Heart left ventricle (tissue), 16 donors: ENCODE results near the gene NOTUM. TPM values are rescaled to one million over a fixed set of nuclear protein-coding genes. Genes with fewer than 3 reads are reported as not detected.
"Not testable (repeated sequence)": the region's sequence is repeated elsewhere in the genome, so short reads cannot be mapped to it uniquely, and the experiment has no call there.

Source experiments
- ATAC-seq, 4 donors: fragments of 200-7000 bp; cut with Tn5 transposase; one replicate each; pipeline ENCODE4 v1.9.1; 2020 to 2022; ENCODE audit warnings: moderate library complexity in 4 of 4, mild to moderate bottlenecking in 3 of 4, moderate number of reproducible peaks in 1 of 4
- DNase-seq, 5 donors: peaks; one replicate each; pipeline ENCODE4 v3.0.0-alpha.2; 2020
- H3K27ac ChIP-seq, 12 donors: fragments of 200-600 bp; sonication (generic) in 4 of 12; one replicate each; pipeline versions ENCODE4 v1.5.0 to v1.8.0; 2016 to 2022; ENCODE audit warnings: mild to moderate bottlenecking in 2 of 12
- H3K27me3 ChIP-seq, 9 donors: fragments of 200-600 bp; sonication (generic) in 2 of 9; one replicate each; pipeline versions ENCODE4 v1.5.1 to v1.8.0; 2016 to 2022; ENCODE audit warnings: mild to moderate bottlenecking in 3 of 9
- H3K36me3 ChIP-seq, 9 donors: fragments of 200-600 bp; sonication (generic) in 2 of 9; one replicate each; pipeline versions ENCODE4 v1.5.0 to v1.8.0; 2018 to 2022; ENCODE audit warnings: mild to moderate bottlenecking in 2 of 9
- H3K4me1 ChIP-seq, 12 donors: fragments of 200-600 bp; sonication (generic) in 4 of 12; one replicate each; pipeline versions ENCODE4 v1.5.0 to v1.8.0; 2016 to 2022; ENCODE audit warnings: mild to moderate bottlenecking in 3 of 12
- H3K4me3 ChIP-seq, 12 donors: fragments of 200-600 bp; sonication (generic) in 4 of 12; one replicate each; pipeline versions ENCODE4 v1.5.0 to v1.8.0; 2017 to 2022; ENCODE audit warnings: mild to moderate bottlenecking in 9 of 12, moderate library complexity in 4 of 12
- H3K9me3 ChIP-seq, 12 donors: fragments of 200-600 bp; sonication (generic) in 4 of 12; one replicate each; pipeline versions ENCODE4 v1.5.0 to v1.8.0; 2016 to 2022; ENCODE audit warnings: mild to moderate bottlenecking in 1 of 12
- CTCF ChIP-seq, 12 donors: fragments of 200-600 bp; sonication (generic) in 4 of 12; IDR thresholded peaks; one replicate each; pipeline versions ENCODE4 v1.5.0 to v1.8.0; 2018 to 2022; ENCODE audit warnings: antibody characterized with exemption in 12 of 12, mild to moderate bottlenecking in 5 of 12
- POLR2A ChIP-seq, 2 donors: fragments of 450-650 bp; IDR thresholded peaks; one replicate each; pipeline ENCODE4 v1.6.1; 2017; ENCODE audit warnings: antibody characterized with exemption in 2 of 2, mild to moderate bottlenecking in 2 of 2, moderate library complexity in 2 of 2
- WGBS, 4 donors: extraction: QIAGEN DNeasy Blood & Tissue Kit in 2 of 4; methylation state at CpG; one replicate each; pipeline versions ENCODE4 v1.1.5 to v1.1.7; 2013 to 2018; 5-methylcytosine and 5-hydroxymethylcytosine counted together
- intact Hi-C, 10 donors: fragments of 100-400 bp; cut with DNase I; formaldehyde crosslinking; loops; one replicate each; pipeline versions ENCODE4 v1.11.1 to v1.14.2; 2022
- polyA plus RNA-seq, 2 donors: library from polyadenylated mRNA; stranded (reverse); fragments of 200-250 nt; gene quantifications; one replicate each; pipeline ENCODE4 v1.2.3, GENCODE V29; 2013
- total RNA-seq, 9 donors: library from RNA; depleted of rRNA in 2 of 9; stranded (reverse); fragments of >200 nt in 2 of 9; fragmentation: NEBNext Ultra II Directional in 3 of 9; extraction: Animal tissue kit (Norgen Biotek cat#: 25700) in 3 of 9; gene quantifications; one replicate each; pipeline versions ENCODE4 v1.1.0 to v1.2.4, GENCODE V29; 2016 to 2023
- donor health status: ischemic (EF 13 %, LVEDD 7.1; RV severe dilation, severe dysfunction).
- donor health status: healthy with polysubstance abuse.
- donor health status: DM: no; HTN: yes; CAD: no.
- donor health status: DM: no; HTN: no; CAD: no.
- donor health status: ischemic (EF 25% LVEDD 6.9; RV normal size, moderate dysfunction).
- donor health status: ischemic (EF 25% LVEDD 5.7; RV mildly dilated, moderate dysfunction).
- donor health status: healthy.
- donor health status: DM: yes; HTN: yes; CAD: no.
- donor health status: ischemic (EF 35%, LVEDD 5.7; RV mildly dilated, moderate dysfunction).
- donor health status: nonischemic (EF 11% LVEDD 7.7; RV severe dilation, severe dysfunction).
- donor health status: DM: yes; HTN: yes; CAD: no.
- donor health status: PGD.
- donor health status: ischemic (EF 29% LVEDD 5.4; RV normal size, mild dysfunction).
- donor health status: nonischemic (EF 23%, LVEDD 6.1; RV moderate dilation, normal function).

The NOTUM gene
- total and polyA plus RNA-seq, 11 donors, result 0.25 to 1.6 (median 0.56) TPM; not detected in 3

GRCh38 chr17:81920612-81921536 lies 40.1 kb downstream of the NOTUM start:
- H3K9me3 ChIP-seq, result no peaks in the 10 kb centered on the region
- H3K36me3 ChIP-seq, result peaks cover 0 to 40% (median 29%) of the 10 kb centered on the region in 9 donors
- no peaks in the 10 kb centered on the region for H3K27me3 ChIP-seq
- DNase-seq (no peak), ATAC-seq (no peak)
- H3K4me1 ChIP-seq, result peaks cover 16 to 92% (median 53%) of the 10 kb centered on the region in 12 donors
- no peak for TF ChIP-seq POLR2A (IDR thresholded peaks at IDR 0.05)
- no peak for TF ChIP-seq CTCF (IDR thresholded peaks at IDR 0.05)
- WGBS, 4 donors, result 84 to 91% (median 87%) methylated on average over 30 to 33 of the region's 33 CpGs
- intact Hi-C loops, result loop anchor here in 1 of 10 donors (5.0 kb wide), 1 partner anchor 39 kb away; no protein-coding TSS in a partner anchor
- peak overlapping the region in 1 of 12 donors; percentile 0 for H3K4me3 ChIP-seq
- H3K27ac ChIP-seq, result peak overlapping the region in 1 of 12 donors; percentile 86

- no peaks in the 10 kb centered on the region for H3K9me3 ChIP-seq
- H3K4me3 ChIP-seq, result no peak overlapping the region
- H3K27ac ChIP-seq, result peak overlapping the region in 3 of 12 donors; percentile 16 to 80 (median 79)
- peaks cover 0 to 59% (median 46%) of the 10 kb centered on the region in 9 donors for H3K36me3 ChIP-seq
- no peak for ATAC-seq
- no peak for TF ChIP-seq CTCF (IDR thresholded peaks at IDR 0.05)
- no peak for TF ChIP-seq POLR2A (IDR thresholded peaks at IDR 0.05)
- intact Hi-C loops, result no loop called here
- DNase-seq, result no peak
- H3K27me3 ChIP-seq, result no peaks in the 10 kb centered on the region
- H3K4me1 ChIP-seq, result peaks cover 8 to 78% (median 36%) of the 10 kb centered on the region in 12 donors
- WGBS, 4 donors, result 82 to 87% (median 85%) methylated on average over 13 to 15 of the region's 15 CpGs
These were observed 42.0 kb downstream of the NOTUM start for GRCh38 chr17:81918832-81919545.

GRCh38 chr17:81918333-81918669 lies 42.7 kb downstream of the NOTUM start:
- intact Hi-C loops, DNase-seq, H3K27me3 ChIP-seq, H3K9me3 ChIP-seq: not testable (repeated sequence)
- Histone ChIP-seq H3K4me3 (peak overlapping the region in 10 of 12 donors; percentile 58 to 94 (median 72)), H3K27ac (peak overlapping the region in 11 of 12 donors; percentile 16 to 80 (median 67)), H3K36me3 (peaks cover 0 to 66% (median 53%) of the 10 kb centered on the region in 9 donors), H3K4me1 (peaks cover 2 to 71% (median 29%) of the 10 kb centered on the region in 12 donors)
- WGBS, 4 donors, result 37 to 50% (median 39%) methylated on average over 9 of the region's 9 CpGs
- peak; percentile 4 to 19 (median 10) for ATAC-seq
- TF ChIP-seq CTCF (IDR thresholded peaks at IDR 0.05), result peak in 2 of 12 donors; percentile 15 to 19
